Measurements from ENCODE around the gene PKD1.

Gene PKD1

GRCh38 chr16:2161911-2162310, 26.2 kb upstream of the PKD1 start:
- DNase-seq = no peak
- TF ChIP-seq POLR2A (IDR thresholded peaks at IDR 0.05; ENCODE audit: low read length) = no peak
- no peak for TF ChIP-seq GATA1 (IDR thresholded peaks at IDR 0.05; ENCODE audit: low read depth, low read length)

GRCh38 chr16:2160915-2161551, 25.3 kb upstream of the PKD1 start:
- no peak for TF ChIP-seq POLR2A (IDR thresholded peaks at IDR 0.05; ENCODE audit: low read length)
- TF ChIP-seq GATA1 (IDR thresholded peaks at IDR 0.05; ENCODE audit: low read depth, low read length) = no peak
- DNase-seq = no peak

- DNase-seq = peak in 1 of 2 experiments; percentile 34
- TF ChIP-seq GATA1 (IDR thresholded peaks at IDR 0.05; ENCODE audit: low read depth, low read length) = no peak
Observed at GRCh38 chr16:2159175-2159838, 23.6 kb upstream of the PKD1 start.

GRCh38 chr16:2158262-2158638, 22.6 kb upstream of the PKD1 start:
- no peak for DNase-seq
- no peak for TF ChIP-seq POLR2A (IDR thresholded peaks at IDR 0.05; ENCODE audit: low read length)
- no peak for TF ChIP-seq GATA1 (IDR thresholded peaks at IDR 0.05; ENCODE audit: low read depth, low read length)

GRCh38 chr16:2157480-2158261, 22.0 kb upstream of the PKD1 start:
- no peak for DNase-seq
- TF ChIP-seq POLR2A (IDR thresholded peaks at IDR 0.05; ENCODE audit: low read length) (no peak), GATA1 (IDR thresholded peaks at IDR 0.05; ENCODE audit: low read depth, low read length) (no peak)

GRCh38 chr16:2156849-2157224, 21.1 kb upstream of the PKD1 start:
- DNase-seq = no peak
- no peak for TF ChIP-seq GATA1 (IDR thresholded peaks at IDR 0.05; ENCODE audit: low read depth, low read length)
- TF ChIP-seq POLR2A (IDR thresholded peaks at IDR 0.05; ENCODE audit: low read length) = no peak

- TF ChIP-seq POLR2A (IDR thresholded peaks at IDR 0.05; ENCODE audit: low read length) = no peak
- no peak for TF ChIP-seq GATA1 (IDR thresholded peaks at IDR 0.05; ENCODE audit: low read depth, low read length)
- DNase-seq = peak; percentile 63 to 66
Observed at GRCh38 chr16:2155977-2156848, 20.5 kb upstream of the PKD1 start.

GRCh38 chr16:2155091-2155950, 19.6 kb upstream of the PKD1 start, which contains the start of gene TRAF7:
TSS of gene TRAF7 (plus strand) at chr16:2155782. CDS start at chr16:2163921, 8,139 bp downstream.
- peak; percentile 100 for DNase-seq
- TF ChIP-seq POLR2A (IDR thresholded peaks at IDR 0.05; ENCODE audit: low read length) (peak; percentile 100), GATA1 (IDR thresholded peaks at IDR 0.05; ENCODE audit: low read depth, low read length) (no peak)

- no peak for DNase-seq
Observed at GRCh38 chr16:2154533-2155090, 18.9 kb upstream of the PKD1 start.

GRCh38 chr16:2152695-2153506, 17.2 kb upstream of the PKD1 start:
- DNase-seq = peak in 1 of 2 experiments; percentile 58
- TF ChIP-seq GATA1 (IDR thresholded peaks at IDR 0.05; ENCODE audit: low read depth, low read length) (no peak), POLR2A (IDR thresholded peaks at IDR 0.05; ENCODE audit: low read length) (no peak)

More at GRCh38 chr16:2154533-2155090, 18.9 kb upstream of the PKD1 start:
- TF ChIP-seq GATA1 (IDR thresholded peaks at IDR 0.05; ENCODE audit: low read depth, low read length) (no peak), POLR2A (IDR thresholded peaks at IDR 0.05; ENCODE audit: low read length) (no peak)

- no peak for DNase-seq
Observed at GRCh38 chr16:2151188-2152091, 15.7 kb upstream of the PKD1 start.

More at GRCh38 chr16:2151188-2152091, 15.7 kb upstream of the PKD1 start:
- TF ChIP-seq GATA1 (IDR thresholded peaks at IDR 0.05; ENCODE audit: low read depth, low read length) (no peak), POLR2A (IDR thresholded peaks at IDR 0.05; ENCODE audit: low read length) (peak; percentile 36)
